Diencephalon (tissue), 1 donor: ENCODE results near the gene IMPA2. TPM values are rescaled to one million over a fixed set of nuclear protein-coding genes. Genes with fewer than 3 reads are reported as not detected.

ENCODE experiments used
- small RNA-seq: library from RNA; depleted of rRNA; stranded (forward); fragments of <200 nt; gene quantifications from one replicate; pipeline ENCODE3, GENCODE V24; 2014
- total RNA-seq: library from RNA; depleted of rRNA; stranded (reverse); fragments of >200 nt; gene quantifications from one replicate; pipeline ENCODE4 v1.2.3, GENCODE V29; 2014

The IMPA2 gene
- 3.5 TPM for total RNA-seq

GRCh38 chr18:11981192-11981542 lies at the start of gene IMPA2:
Gene IMPA2 (plus strand): TSS chr18:11981507. CDS start chr18:11981670, 163 bp downstream.

Small RNA genes lying within 50 kb of the gene (small RNA-seq; reads per million reads assigned to genes)
- not detected for gene AP001542.1

Other genes starting within 250 kb of the IMPA2 start
- 49.8 TPM for gene CHMP1B, start 130.1 kb upstream of the IMPA2 start, total RNA-seq
- gene MPPE1, start 73.2 kb upstream of the IMPA2 start, total RNA-seq: 23.5 TPM
- gene ANKRD62, start 112.3 kb downstream of the IMPA2 start, total RNA-seq: 0.23 TPM